NCI-H69 (cell line): ENCODE data around the gene AK9.
A peak's percentile ranks its signal among the peaks of the same experiment; 100 is the strongest.

Source experiments
- DNase-seq: peaks from one replicate; lab custom pipeline; 2025; lab: John Stamatoyannopoulos, UW

The AK9 gene

GRCh38 chr6:109456710-109457561, 234.1 kb downstream of the AK9 start:
- DNase-seq: no peak

GRCh38 chr6:109456111-109456583, 234.9 kb downstream of the AK9 start:
- peak; percentile 57 for DNase-seq

GRCh38 chr6:109455437-109456110, 235.4 kb downstream of the AK9 start, which contains the start of gene MICAL1:
MICAL1 (minus strand) TSS chr6:109455772; CDS start chr6:109454196, 1,576 bp downstream.
- peak; percentile 82 for DNase-seq

- peak; percentile 59 for DNase-seq
Measured at GRCh38 chr6:109454496-109455436, 236.2 kb downstream of the AK9 start.

GRCh38 chr6:109453594-109454495, 237.2 kb downstream of the AK9 start:
- peak; percentile 67 for DNase-seq

GRCh38 chr6:109453156-109453555, 237.8 kb downstream of the AK9 start:
- no peak for DNase-seq

- DNase-seq: no peak
Measured at GRCh38 chr6:109452181-109452580, 238.8 kb downstream of the AK9 start.

- no peak for DNase-seq
Measured at GRCh38 chr6:109451376-109451775, 239.6 kb downstream of the AK9 start.

- no peak for DNase-seq
Measured at GRCh38 chr6:109450801-109451200, 240.2 kb downstream of the AK9 start.

GRCh38 chr6:109449795-109450673, 241.0 kb downstream of the AK9 start:
- no peak for DNase-seq

- no peak for DNase-seq
Measured at GRCh38 chr6:109449064-109449794, 241.8 kb downstream of the AK9 start.

- DNase-seq: no peak
Measured at GRCh38 chr6:109448615-109449014, 242.4 kb downstream of the AK9 start.

GRCh38 chr6:109447878-109448555, 243.0 kb downstream of the AK9 start:
- DNase-seq: peak; percentile 17

GRCh38 chr6:109447087-109447486, 243.9 kb downstream of the AK9 start:
- DNase-seq: no peak

- DNase-seq: no peak
Measured at GRCh38 chr6:109446541-109446940, 244.5 kb downstream of the AK9 start.

GRCh38 chr6:109446072-109446471, 244.9 kb downstream of the AK9 start:
- DNase-seq: no peak

- no peak for DNase-seq
Measured at GRCh38 chr6:109445382-109445781, 245.6 kb downstream of the AK9 start.

- DNase-seq: no peak
Measured at GRCh38 chr6:109443425-109443950, 247.5 kb downstream of the AK9 start.
